ENCODE data around the gene FBXL19. TPM values are rescaled to one million over a fixed set of nuclear protein-coding genes. Genes with fewer than 3 reads are reported as not detected.

The FBXL19 gene
- total and polyA plus RNA-seq, 2 of the 13 experiments (the other 11 are each of a cell fraction or from before 2014, with no cell fraction given): 6.0 to 13.7 TPM

DNA sequence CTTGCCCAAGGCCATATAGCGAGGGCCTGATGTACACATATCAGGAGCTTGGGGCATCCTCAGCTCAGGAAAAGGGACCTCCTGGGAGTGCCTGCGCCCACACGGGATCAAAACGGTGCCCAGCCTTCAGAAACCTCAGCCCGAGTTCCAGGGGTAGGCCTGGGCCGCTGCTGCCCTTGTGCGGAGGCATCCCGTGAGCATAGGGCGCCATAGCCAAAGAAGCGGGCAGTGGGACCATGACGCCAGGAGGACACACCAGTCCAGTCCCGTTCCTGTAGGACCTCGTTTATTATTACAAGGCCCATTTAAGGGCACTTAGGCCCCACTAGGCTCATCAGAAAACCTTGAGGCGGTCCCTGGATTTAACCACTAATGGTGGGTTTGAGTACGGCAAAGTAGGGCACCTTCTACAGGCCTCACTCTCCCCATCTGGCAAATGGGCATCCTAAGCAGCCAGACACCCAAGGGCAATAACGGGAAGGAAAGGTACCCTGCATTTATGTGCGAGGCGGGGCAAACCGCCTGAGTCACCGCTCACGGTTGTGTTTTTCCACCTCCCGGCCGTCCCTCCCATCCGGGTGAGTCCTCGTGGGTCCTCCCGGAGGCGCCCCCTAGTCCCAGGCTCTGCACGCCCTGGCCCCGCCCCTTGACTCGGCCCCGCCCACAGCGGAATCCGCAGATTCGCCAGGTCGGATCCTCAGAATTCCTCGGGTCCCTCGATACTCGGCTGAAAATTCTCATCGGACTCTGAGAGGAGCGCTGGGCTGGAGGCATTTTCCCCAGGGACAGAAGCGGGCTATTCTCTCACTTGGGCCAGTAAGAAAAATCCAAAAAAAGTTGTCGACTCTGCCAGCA is 33.5 kb downstream of the FBXL19 start (continued):
- TF ChIP-seq IRF9 (CRISPR knock-in tag; IDR thresholded peaks at IDR 0.05; ENCODE audit: borderline replicate concordance) (0 out of 2 replicates have a peak, but pooled peaks have one; percentile 53), SALL1 (CRISPR knock-in tag; IDR thresholded peaks at IDR 0.05) (peak; percentile 28), ZGPAT (CRISPR knock-in tag; IDR thresholded peaks at IDR 0.05) (peak; percentile 81; the same call in 1 of the 2 replicates), TCF7 (IDR thresholded peaks at IDR 0.05; ENCODE audit: low read depth) (no peak), ARID5B (CRISPR knock-in tag; IDR thresholded peaks at IDR 0.05) (0 out of 2 replicates have a peak, but pooled peaks have one; percentile 29), POGZ (CRISPR knock-in tag; IDR thresholded peaks at IDR 0.05) (0 out of 2 replicates have a peak, but pooled peaks have one; percentile 33), SRSF4 (IDR thresholded peaks at IDR 0.05; ENCODE audit: low read depth, low read length, poor library complexity, severe bottlenecking) (no peak), SP5 (CRISPR knock-in tag; IDR thresholded peaks at IDR 0.05; ENCODE audit: borderline replicate concordance, low read depth) (peak; percentile 81), ZFP62 (CRISPR knock-in tag; IDR thresholded peaks at IDR 0.05) (no peak), ATF3 (CRISPR knock-in tag; IDR thresholded peaks at IDR 0.05) (0 out of 2 replicates have a peak, but pooled peaks have one; percentile 6), PHF8 (CRISPR knock-in tag; IDR thresholded peaks at IDR 0.05) (no peak), KDM1A (CRISPR knock-in tag; IDR thresholded peaks at IDR 0.05) (peak; percentile 99)
- TF ChIP-seq, protein P1, sequence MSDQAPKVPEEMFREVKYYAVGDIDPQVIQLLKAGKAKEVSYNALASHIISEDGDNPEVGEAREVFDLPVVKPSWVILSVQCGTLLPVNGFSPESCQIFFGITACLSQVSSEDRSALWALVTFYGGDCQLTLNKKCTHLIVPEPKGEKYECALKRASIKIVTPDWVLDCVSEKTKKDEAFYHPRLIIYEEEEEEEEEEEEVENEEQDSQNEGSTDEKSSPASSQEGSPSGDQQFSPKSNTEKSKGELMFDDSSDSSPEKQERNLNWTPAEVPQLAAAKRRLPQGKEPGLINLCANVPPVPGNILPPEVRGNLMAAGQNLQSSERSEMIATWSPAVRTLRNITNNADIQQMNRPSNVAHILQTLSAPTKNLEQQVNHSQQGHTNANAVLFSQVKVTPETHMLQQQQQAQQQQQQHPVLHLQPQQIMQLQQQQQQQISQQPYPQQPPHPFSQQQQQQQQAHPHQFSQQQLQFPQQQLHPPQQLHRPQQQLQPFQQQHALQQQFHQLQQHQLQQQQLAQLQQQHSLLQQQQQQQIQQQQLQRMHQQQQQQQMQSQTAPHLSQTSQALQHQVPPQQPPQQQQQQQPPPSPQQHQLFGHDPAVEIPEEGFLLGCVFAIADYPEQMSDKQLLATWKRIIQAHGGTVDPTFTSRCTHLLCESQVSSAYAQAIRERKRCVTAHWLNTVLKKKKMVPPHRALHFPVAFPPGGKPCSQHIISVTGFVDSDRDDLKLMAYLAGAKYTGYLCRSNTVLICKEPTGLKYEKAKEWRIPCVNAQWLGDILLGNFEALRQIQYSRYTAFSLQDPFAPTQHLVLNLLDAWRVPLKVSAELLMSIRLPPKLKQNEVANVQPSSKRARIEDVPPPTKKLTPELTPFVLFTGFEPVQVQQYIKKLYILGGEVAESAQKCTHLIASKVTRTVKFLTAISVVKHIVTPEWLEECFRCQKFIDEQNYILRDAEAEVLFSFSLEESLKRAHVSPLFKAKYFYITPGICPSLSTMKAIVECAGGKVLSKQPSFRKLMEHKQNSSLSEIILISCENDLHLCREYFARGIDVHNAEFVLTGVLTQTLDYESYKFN (CRISPR knock-in tag; conservative IDR thresholded peaks at IDR 0.05): peak; percentile 52
- TF ChIP-seq, protein P2, sequence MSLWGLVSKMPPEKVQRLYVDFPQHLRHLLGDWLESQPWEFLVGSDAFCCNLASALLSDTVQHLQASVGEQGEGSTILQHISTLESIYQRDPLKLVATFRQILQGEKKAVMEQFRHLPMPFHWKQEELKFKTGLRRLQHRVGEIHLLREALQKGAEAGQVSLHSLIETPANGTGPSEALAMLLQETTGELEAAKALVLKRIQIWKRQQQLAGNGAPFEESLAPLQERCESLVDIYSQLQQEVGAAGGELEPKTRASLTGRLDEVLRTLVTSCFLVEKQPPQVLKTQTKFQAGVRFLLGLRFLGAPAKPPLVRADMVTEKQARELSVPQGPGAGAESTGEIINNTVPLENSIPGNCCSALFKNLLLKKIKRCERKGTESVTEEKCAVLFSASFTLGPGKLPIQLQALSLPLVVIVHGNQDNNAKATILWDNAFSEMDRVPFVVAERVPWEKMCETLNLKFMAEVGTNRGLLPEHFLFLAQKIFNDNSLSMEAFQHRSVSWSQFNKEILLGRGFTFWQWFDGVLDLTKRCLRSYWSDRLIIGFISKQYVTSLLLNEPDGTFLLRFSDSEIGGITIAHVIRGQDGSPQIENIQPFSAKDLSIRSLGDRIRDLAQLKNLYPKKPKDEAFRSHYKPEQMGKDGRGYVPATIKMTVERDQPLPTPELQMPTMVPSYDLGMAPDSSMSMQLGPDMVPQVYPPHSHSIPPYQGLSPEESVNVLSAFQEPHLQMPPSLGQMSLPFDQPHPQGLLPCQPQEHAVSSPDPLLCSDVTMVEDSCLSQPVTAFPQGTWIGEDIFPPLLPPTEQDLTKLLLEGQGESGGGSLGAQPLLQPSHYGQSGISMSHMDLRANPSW (CRISPR knock-in tag; IDR thresholded peaks at IDR 0.05; ENCODE audit: borderline replicate concordance): 0 out of 2 replicates have a peak, but pooled peaks have one; percentile 39

Data from HepG2 (cell line).